HG03439 (cell line): ENCODE results near the gene MEF2D.

Source experiments
- ATAC-seq: cut with Tn5 transposase; IDR thresholded peaks from one replicate; pipeline ENCODE4 v1.9.1; 2021; ENCODE audit warnings: mild to moderate bottlenecking, moderate library complexity; ENCODE audit not compliant: unreplicated experiment

The MEF2D gene

GRCh38 chr1:156448134-156448967 is 52.2 kb downstream of the MEF2D start:
- no peak for ATAC-seq

- ATAC-seq, result no peak
Measured at GRCh38 chr1:156445789-156446263, 54.7 kb downstream of the MEF2D start.

- no peak for ATAC-seq
Measured at GRCh38 chr1:156444407-156445001, 56.1 kb downstream of the MEF2D start.

GRCh38 chr1:156443286-156443685 is 57.3 kb downstream of the MEF2D start:
- ATAC-seq, result no peak

- no peak for ATAC-seq
Measured at GRCh38 chr1:156440654-156441437, 59.7 kb downstream of the MEF2D start.

GRCh38 chr1:156439777-156440183 is 60.8 kb downstream of the MEF2D start:
- ATAC-seq, result no peak

GRCh38 chr1:156439036-156439776 is 61.4 kb downstream of the MEF2D start:
- ATAC-seq, result no peak

GRCh38 chr1:156438278-156438987 is 62.1 kb downstream of the MEF2D start:
- ATAC-seq, result no peak

GRCh38 chr1:156437037-156437867 is 63.3 kb downstream of the MEF2D start:
- no peak for ATAC-seq

GRCh38 chr1:156436141-156437036 is 64.2 kb downstream of the MEF2D start:
- no peak for ATAC-seq

GRCh38 chr1:156435545-156436140 is 64.9 kb downstream of the MEF2D start:
- no peak for ATAC-seq

GRCh38 chr1:156434989-156435544 is 65.5 kb downstream of the MEF2D start:
- no peak for ATAC-seq

- no peak for ATAC-seq
Measured at GRCh38 chr1:156433602-156434001, 67.0 kb downstream of the MEF2D start.

GRCh38 chr1:156433032-156433431 is 67.5 kb downstream of the MEF2D start:
- ATAC-seq, result no peak

- ATAC-seq, result no peak
Measured at GRCh38 chr1:156432669-156433018, 67.9 kb downstream of the MEF2D start.

- ATAC-seq, result no peak
Measured at GRCh38 chr1:156431769-156432668, 68.6 kb downstream of the MEF2D start.

GRCh38 chr1:156431366-156431765 is 69.2 kb downstream of the MEF2D start:
- ATAC-seq, result no peak
